CD8-positive, alpha-beta memory T cell (primary cell): Measurements from ENCODE around the gene IKZF2. TPM values are rescaled to one million over a fixed set of nuclear protein-coding genes. Genes with fewer than 3 reads are reported as not detected.

ENCODE experiments used
- polyA plus RNA-seq: library from polyadenylated mRNA; unstranded; fragments of 300-500 nt; fragmentation: Illumina TruSeq; gene quantifications from one replicate; pipeline ENCODE4 v1.2.3, GENCODE V29; 2021
- total RNA-seq, 2 experiments: library from RNA; stranded (reverse); gene quantifications; one replicate each; pipeline ENCODE4 v1.2.3, GENCODE V29; 2021

IKZF2 gene
- total and polyA plus RNA-seq, 3 experiments from 2014 or later = 4.0 to 10.0 (median 8.9) TPM

Other genes with a start within 250 kb of the IKZF2 start
- gene SPAG16, start 132.9 kb upstream of the IKZF2 start, total RNA-seq = 1 to 10 TPM; 7.7 to 8.2 TPM
- gene SPAG16, start 132.9 kb upstream of the IKZF2 start, polyA plus RNA-seq = 15.3 TPM